Endometrial microvascular endothelial cells (primary cell): ENCODE data around the gene PLCH2. TPM values are rescaled to one million over a fixed set of nuclear protein-coding genes. Genes with fewer than 3 reads are reported as not detected.

ENCODE experiments used
- in situ Hi-C: cut with HindIII; loops from 2 replicates; pipeline ENCODE4 v1.10.0; 2017; ENCODE audit warnings: low sequenced_read_pairs, low pct_unique_long_range_greater_than_20kb; ENCODE audit errors: inconsistent ontology term
- total RNA-seq: library from RNA; depleted of rRNA; stranded (reverse); fragments of >200 nt; gene quantifications from one replicate; pipeline ENCODE4 v1.2.3, GENCODE V29; 2015; ENCODE audit errors: inconsistent ontology term

The PLCH2 gene
- total RNA-seq, 1 donor from 2014 or later, result not detected

- in situ Hi-C loops, result no loop called here
Observed at GRCh38 chr1:2504949-2505272, 28.8 kb downstream of the PLCH2 start.

- in situ Hi-C loops, result no loop called here
Observed at GRCh38 chr1:2505461-2505994, 29.4 kb downstream of the PLCH2 start.

- in situ Hi-C loops, result no loop called here
Observed at GRCh38 chr1:2506007-2506860, 30.1 kb downstream of the PLCH2 start.

GRCh38 chr1:2506901-2507565 lies 30.9 kb downstream of the PLCH2 start:
- in situ Hi-C loops, result no loop called here

- in situ Hi-C loops, result no loop called here
Observed at GRCh38 chr1:2507744-2508155, 31.7 kb downstream of the PLCH2 start.

- in situ Hi-C loops, result no loop called here
Observed at GRCh38 chr1:2508180-2508579, 32.1 kb downstream of the PLCH2 start.

- in situ Hi-C loops, result no loop called here
Observed at GRCh38 chr1:2508751-2509150, 32.7 kb downstream of the PLCH2 start.

- in situ Hi-C loops, result no loop called here
Observed at GRCh38 chr1:2509589-2509988, 33.5 kb downstream of the PLCH2 start.

GRCh38 chr1:2510366-2511155 lies 34.5 kb downstream of the PLCH2 start:
- in situ Hi-C loops, result no loop called here

- in situ Hi-C loops, result no loop called here
Observed at GRCh38 chr1:2512862-2513421, 36.9 kb downstream of the PLCH2 start.

GRCh38 chr1:2513939-2514652 lies 38.0 kb downstream of the PLCH2 start:
- in situ Hi-C loops, result no loop called here

GRCh38 chr1:2514863-2515762 lies 39.0 kb downstream of the PLCH2 start:
- in situ Hi-C loops, result no loop called here

GRCh38 chr1:2515763-2516080 lies 39.6 kb downstream of the PLCH2 start:
- in situ Hi-C loops, result no loop called here

- in situ Hi-C loops, result no loop called here
Observed at GRCh38 chr1:2516124-2516523, 40.0 kb downstream of the PLCH2 start.

GRCh38 chr1:2516946-2517345 lies 40.9 kb downstream of the PLCH2 start:
- in situ Hi-C loops, result no loop called here

GRCh38 chr1:2517966-2518365 lies 41.9 kb downstream of the PLCH2 start:
- in situ Hi-C loops, result no loop called here

GRCh38 chr1:2518528-2518927 lies 42.4 kb downstream of the PLCH2 start:
- in situ Hi-C loops, result no loop called here
